ENCODE data around the gene OTOG.

Gene OTOG

DNA sequence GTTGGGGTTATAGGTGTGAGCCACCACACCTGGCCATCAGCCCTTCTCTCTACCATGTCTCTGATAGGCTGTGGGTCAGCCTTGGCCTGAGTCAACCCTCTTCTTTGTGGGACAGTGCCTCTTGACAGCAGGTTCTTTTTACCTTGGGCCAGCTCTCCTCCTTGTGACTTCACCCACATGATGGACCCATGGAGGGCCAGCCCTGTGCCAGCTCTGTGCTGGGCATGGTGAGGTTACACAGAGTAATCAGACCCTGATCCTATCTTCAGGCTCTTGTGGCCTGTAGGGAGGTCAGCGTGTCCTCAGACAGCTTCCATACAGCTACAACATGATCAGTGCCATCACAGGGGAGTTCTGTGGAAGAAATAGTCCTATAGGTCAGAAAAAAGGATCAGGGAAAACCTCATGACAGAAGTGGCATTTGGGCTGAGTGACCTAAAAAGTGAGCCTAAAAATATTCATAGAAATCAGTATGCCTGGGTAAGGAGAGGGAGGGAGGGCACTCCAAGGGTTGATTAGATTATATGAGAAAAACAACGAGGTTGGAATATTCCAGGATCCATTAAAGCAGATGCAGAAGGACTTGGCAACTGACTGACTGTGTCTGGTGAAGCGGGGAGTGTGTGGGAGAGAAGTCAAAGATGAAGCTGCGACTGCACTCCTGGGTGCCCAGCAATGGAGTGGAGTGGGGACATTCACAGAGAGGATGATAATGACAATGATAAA is 17.1 kb downstream of the OTOG start:
- DNase-seq, result no peak

- DNase-seq, result no peak
Observed at GRCh38 chr11:17564687-17565042, 17.6 kb downstream of the OTOG start.

DNA sequence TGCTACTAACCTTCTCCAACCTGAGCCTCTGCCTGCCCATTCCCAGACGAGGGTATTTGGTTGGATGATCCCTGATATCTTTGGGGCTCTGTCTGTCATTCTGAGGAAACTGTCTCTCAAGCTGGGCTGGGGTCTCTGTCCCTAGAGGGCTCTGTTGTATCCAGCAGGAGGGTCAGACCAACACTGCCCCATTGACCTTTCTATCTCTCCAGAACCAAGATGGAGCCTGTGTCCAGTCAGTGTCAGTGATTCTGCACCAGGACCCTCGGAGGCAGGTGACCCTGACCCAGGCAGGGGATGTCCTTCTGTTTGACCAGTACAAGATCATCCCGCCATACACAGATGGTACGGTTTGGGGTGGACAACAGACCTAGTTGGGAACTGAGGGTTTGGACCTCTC is 21.9 kb downstream of the OTOG start:
- no peak for DNase-seq

DNA sequence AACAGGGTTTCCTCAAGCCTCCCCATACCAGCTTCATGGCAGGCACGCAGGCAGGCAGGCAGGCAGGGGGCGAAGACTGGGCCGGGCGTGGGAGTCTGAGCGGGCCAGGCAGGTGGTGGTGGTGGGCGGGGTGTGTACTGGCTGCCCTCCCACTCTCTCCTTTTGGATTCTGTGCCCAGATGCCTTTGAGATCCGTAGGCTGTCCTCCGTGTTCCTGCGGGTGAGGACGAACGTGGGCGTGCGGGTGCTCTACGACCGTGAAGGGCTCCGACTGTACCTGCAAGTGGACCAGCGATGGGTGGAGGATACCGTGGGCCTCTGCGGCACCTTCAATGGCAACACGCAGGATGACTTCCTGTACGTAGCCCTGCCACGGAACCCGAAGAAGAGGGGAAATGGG is 23.0 kb downstream of the OTOG start:
- DNase-seq, result no peak

DNA sequence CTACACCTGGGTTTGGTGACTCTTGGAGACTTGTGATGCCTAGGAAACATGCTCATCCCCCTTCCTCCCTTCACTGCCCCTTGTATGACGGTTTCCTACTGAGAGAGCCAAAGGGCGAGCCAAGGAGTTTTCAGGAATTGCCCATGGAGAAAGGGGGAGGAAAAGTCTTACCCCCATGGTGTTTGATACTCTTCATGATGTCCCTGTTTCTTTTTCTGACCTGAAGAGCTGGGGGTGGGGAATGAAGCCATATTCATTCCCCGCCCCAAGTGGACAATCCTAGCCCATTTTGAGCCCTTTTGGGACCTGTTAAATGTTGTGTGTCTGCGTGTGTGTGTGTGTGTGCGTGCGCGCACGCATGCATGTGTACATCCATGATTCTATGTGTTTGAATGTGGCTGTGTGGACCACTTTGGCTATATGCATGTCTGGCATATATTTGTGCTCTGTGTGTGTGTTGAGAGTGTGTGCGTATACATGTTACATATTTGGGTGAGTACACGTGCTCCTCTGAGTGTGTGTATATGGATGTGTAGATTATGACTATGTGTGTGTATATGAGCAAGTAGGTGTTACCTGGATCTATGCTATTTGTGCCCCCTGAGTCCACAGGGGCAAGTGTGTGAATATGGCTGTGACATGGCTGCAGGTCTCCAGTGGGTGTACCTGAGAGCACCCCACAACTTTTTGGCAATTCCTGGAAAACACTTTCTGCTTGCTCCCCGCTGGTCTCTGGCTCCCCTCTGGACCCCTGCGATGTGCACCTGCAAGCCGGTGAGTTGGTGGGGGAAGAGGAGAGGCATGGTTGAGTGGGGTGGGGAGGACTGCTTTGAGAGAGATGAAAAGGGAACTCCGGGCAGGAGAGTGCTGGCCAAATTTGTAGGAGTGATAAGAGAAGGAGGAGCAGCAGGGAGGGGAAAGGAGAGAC is 24.6 kb downstream of the OTOG start:
- no peak for DNase-seq

- no peak for DNase-seq
Observed at GRCh38 chr11:17572359-17572690, 25.3 kb downstream of the OTOG start.

DNA sequence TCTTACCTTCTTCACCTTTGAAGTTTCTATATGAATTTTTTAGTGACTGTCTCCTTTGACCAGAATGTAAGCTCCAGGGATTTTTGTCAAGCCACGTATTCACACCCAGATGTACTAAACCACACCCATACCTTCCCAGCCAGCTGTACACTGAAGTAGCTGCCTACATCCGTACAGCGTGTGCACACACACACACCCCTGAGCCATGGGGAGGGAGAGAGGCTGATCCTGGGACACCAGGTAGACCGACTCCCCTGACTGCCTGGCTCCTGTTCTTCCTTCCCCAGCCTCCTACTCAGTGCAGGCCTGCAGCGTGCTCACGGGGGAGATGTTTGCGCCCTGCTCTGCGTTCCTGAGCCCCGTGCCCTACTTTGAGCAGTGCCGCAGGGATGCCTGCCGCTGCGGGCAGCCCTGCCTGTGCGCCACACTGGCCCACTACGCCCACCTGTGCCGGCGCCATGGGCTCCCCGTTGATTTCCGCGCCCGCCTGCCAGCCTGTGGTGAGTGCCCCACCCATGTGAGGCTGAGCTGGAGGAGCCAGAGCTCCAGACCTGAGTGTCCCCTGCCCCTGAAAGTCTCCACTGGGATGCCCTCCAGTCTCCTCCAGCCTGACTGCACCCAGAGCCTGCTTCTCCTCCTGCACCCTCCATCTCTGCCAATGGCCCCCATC is 25.9 kb downstream of the OTOG start:
- DNase-seq, result no peak

DNA sequence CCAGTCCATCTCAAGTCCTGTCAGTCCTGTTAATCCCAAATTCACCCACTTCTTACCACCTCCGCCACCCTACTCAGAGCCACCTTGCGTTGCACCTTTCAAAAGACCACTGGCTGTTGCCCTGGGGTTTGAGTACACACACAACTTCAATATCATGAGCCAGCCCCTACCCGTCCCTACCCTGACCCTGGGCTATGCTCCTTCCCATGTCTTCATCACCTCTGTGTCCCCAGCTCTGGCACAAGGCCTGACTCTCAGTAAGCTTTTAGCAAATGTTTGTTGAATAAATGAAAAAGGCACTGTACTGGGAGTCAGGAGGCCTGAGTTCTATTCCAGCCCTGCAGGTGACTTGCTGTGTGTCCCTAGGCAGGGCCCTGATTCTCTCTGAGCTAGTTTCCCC is 26.5 kb downstream of the OTOG start:
- DNase-seq, result no peak

GRCh38 chr11:17574141-17575091 is 27.4 kb downstream of the OTOG start:
- DNase-seq, result no peak

DNA sequence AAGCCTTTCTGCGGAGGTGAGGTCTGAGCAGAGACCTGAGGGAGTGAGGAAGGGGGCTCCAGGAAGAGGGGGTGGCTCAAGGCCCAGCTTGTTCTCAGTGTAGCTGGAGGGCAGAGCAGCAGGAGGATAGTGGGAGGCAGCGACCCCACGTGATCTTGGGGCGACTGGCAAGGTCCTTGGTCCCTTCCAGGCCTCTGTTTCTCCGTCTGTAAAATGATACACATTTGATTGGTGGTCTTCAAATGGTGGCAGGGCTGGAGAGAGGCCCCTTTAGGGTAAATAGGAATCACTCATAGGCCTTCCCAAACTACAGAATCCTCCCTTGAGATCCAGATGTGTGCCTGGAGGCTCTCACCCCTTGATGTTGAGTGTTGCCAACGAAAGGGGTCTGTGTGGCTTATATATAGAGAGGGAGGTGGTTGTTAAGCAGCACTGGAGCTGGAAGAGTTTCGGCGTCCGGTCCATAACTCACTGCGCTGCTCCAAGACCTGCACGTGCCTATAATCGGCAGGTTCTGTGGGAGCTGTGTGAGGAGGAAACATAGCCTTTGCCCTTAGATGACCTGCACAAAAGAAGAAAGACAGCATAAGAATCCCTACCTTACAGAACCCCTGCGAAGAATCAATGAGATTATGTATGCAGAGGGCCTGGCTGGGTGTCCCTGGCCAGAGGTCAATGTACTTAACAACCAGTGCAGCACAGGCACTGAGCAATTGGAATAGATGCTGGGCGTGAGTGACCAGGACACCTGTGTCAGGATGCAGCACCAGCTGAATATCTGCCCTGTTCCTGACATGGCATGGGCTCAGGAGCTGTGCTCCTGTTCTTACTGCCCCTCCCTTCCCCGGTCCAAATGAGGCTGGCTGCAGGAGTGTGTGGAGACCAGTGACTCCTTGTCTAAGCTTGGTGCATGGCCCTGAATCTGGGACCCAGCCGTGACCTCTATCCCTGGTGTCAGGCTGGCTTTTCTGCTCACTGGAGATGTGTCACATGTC is 28.7 kb downstream of the OTOG start:
- DNase-seq, result no peak

DNA sequence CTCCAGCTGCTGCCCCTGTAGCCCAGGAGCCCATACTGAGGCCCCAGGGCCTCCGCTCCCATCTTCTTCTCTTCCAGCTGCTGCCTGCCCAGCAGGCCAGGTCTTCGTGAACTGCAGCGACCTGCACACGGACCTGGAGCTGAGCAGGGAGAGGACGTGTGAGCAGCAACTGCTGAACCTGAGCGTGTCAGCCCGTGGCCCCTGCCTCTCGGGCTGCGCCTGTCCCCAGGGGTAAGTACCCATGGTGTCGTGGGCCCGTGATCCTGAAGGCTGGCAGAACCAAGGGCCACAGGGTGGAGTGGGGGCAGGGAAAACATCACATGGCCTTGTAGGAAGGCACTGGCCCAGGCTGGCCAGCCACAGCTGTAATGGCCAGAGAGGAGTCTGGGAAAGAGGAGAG is 31.2 kb downstream of the OTOG start:
- DNase-seq, result no peak

- no peak for DNase-seq
Observed at GRCh38 chr11:17578958-17579357, 31.9 kb downstream of the OTOG start.

- DNase-seq, result no peak
Observed at GRCh38 chr11:17579451-17579850, 32.4 kb downstream of the OTOG start.

DNA sequence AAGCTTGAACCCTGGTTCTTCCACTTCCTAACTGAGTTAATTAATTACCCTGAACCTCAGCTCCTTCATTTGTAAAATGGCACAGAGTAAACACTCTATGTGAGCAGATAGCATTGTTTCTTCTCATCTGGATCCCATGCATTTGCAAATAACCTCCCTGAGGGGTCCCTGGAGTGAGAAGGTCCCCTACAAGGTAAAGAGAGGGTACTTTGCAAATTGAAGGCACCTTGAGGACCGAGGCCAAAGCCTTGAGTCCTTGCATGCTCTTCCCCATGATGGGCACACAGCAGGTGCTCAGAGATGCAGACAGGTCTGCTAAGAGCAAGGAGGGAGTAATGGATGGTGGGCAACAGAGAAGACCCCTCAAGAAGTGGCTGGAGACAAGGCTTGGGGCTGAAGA is 33.2 kb downstream of the OTOG start:
- no peak for DNase-seq

DNA sequence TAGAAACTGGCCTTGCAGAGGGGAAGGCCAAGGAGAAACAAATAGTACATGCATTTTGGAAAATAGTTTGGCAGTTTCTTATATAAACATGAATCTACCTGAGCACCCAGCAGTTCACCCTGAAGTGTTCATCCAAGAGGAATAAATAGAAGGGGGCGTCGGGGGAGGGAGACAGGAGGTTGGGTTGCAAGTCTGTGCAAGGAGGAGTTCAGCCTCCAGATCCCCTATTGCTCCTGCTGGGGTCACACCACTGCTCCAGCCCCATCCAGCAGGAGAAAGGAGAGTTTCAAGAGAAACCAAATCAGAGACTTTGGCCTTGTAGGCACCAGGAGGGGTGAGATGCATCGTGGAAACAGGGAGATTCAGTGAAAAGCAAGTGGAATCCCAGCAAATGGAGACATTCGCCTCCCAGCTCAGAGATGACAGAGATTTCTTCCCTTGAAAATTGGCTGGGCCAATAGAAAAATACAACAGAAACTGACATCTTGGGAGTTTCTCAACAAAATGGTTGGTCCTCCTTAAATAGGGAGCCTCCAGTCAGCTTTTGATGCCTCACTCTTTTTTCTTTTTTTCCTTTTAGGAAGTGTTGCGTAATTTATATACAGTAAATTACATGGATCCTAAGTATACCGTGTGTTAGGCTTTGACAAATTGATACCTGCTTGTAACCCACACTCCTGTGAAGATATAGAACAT is 34.1 kb downstream of the OTOG start:
- no peak for DNase-seq

DNA sequence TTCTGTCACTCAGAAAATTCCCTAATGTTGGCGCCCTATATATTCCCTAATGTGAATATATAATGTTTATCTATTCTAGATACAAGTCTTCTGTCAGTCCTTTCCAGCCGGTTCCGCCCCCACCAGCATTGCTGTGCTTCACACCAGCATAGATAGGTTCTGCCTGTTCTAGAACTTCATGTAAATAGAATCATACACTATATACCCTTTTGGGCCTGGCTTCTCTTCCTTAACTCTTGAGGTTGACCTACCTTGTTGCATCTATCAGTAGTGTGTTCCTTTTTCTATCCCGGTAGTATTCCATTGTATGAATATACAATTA is 34.6 kb downstream of the OTOG start:
- no peak for DNase-seq

DNA sequence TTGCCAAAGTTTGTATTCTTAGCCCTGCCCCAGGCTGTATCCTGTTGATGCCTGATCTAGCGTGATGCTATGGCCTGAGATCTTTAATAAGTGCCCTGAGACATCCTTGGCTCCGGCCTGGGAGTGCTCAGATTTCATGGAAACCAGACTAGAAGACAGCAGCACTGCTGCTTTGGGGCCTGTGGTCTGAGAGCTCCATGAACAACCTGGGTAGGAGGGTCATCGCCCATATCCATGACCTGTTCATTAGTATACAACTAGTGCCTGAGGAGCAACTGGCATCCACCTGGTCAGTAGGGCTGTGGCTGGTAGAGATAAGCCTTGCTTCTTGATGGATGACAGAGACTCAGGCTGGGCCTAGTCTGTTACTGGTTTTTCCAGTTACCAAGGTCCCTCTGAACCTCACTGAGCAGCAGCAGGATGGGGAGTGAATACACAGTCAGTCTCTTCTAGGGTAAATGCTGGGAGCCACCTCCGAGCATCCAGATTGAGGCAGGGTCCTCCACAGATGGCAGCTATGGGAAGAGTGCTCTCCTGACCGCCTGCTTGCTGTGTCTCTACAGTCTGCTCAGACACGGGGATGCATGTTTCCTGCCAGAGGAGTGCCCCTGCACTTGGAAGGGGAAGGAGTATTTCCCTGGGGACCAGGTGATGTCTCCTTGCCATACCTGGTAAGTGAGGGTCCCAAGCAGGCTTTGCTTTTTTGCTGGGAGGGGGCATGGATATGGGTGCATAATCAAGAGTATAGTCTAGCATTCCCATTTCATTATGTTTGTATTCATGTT is 39.0 kb downstream of the OTOG start:
- no peak for DNase-seq

DNA sequence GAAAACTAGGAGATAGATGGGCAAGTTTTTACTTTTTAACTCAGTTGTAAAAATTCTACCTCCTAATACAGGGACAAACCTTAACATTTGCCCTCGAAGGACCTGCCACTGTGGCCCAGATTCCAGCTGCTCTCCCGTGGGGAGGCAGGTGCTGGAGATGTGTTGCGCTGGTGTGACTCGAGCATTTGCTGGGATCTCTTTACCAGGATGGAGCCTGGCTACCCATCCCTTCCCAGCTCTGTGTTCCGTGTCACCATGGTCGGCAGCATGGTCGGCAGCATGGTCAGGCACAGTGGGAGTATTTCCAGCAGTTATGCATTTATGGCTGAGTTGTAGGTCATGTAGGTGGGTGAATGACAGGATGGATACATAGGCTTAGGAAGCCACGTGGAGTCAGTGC is 41.1 kb downstream of the OTOG start:
- DNase-seq, result no peak

- DNase-seq, result no peak
Observed at GRCh38 chr11:17588721-17589120, 41.7 kb downstream of the OTOG start.

GRCh38 chr11:17590463-17590862 is 43.4 kb downstream of the OTOG start:
- no peak for DNase-seq
